ENCODE results near the gene PRKG1. TPM values are rescaled to one million over a fixed set of nuclear protein-coding genes. Genes with fewer than 3 reads are reported as not detected.
"Not testable (repeated sequence)": the region's sequence is repeated elsewhere in the genome, so short reads cannot be mapped to it uniquely, and the experiment has no call there.

Gene PRKG1
- total and polyA plus RNA-seq, 2 donors (not counting 1 experiment from before 2014, with no cell fraction given): 45.8 to 71.8 TPM

GRCh38 chr10:51273574-51273973 lies 199.3 kb downstream of the PRKG1 start:
- DNase-seq (ENCODE audit: low read depth in 2 of 2): no peak
- no peaks in the 10 kb centered on the region for H3K27me3 ChIP-seq (ENCODE audit: control insufficient read depth, insufficient read depth, low read length)
- no peaks in the 10 kb centered on the region for H3K79me2 ChIP-seq (ENCODE audit: control insufficient read depth, insufficient read depth, low read length)
- no peaks in the 10 kb centered on the region for H3K4me1 ChIP-seq (ENCODE audit: control insufficient read depth, extremely low read depth, insufficient read depth, low read length)
- no peak for TF ChIP-seq EZH2 (IDR thresholded peaks at IDR 0.05; ENCODE audit: low read length, missing control alignments)
- no peak for TF ChIP-seq CTCF (conservative IDR thresholded peaks at IDR 0.05 in 1 of 2, IDR thresholded peaks at IDR 0.05 in 1 of 2; ENCODE audit: low read depth in 1 of 2, low read length in 2 of 2)
- H3K36me3 ChIP-seq (ENCODE audit: control insufficient read depth, insufficient read depth, low read length): no peaks in the 10 kb centered on the region
- no peak overlapping the region for H2AFZ ChIP-seq (ENCODE audit: low read length)
- no peak overlapping the region for H3K27ac ChIP-seq (ENCODE audit: insufficient read depth, low read length)
- H3K9me3 ChIP-seq (ENCODE audit: control insufficient read depth, insufficient read depth, low read depth, low read length): no peaks in the 10 kb centered on the region
- no peak overlapping the region for H3K4me2 ChIP-seq (ENCODE audit: extremely low read depth, insufficient read depth, low read length)
- H3K4me3 ChIP-seq (replicated peaks in 1 of 4; ENCODE audit: control extremely low read depth in 1 of 4, insufficient read depth in 1 of 4, low read depth in 3 of 4, low read length in 4 of 4): no peak overlapping the region
- H4K20me1 ChIP-seq (ENCODE audit: control insufficient read depth, extremely low read depth, insufficient read depth, low read length): no peaks in the 10 kb centered on the region
- H3K9ac ChIP-seq (ENCODE audit: insufficient read depth, low read length): no peak overlapping the region

GRCh38 chr10:51276097-51276496 lies 201.8 kb downstream of the PRKG1 start:
- not testable (repeated sequence) for H3K4me2 ChIP-seq (ENCODE audit: extremely low read depth, insufficient read depth, low read length); DNase-seq (ENCODE audit: low read depth in 2 of 2); H3K4me3 ChIP-seq (replicated peaks in 1 of 4; ENCODE audit: control extremely low read depth in 1 of 4, insufficient read depth in 1 of 4, low read depth in 3 of 4, low read length in 4 of 4); H3K9me3 ChIP-seq (ENCODE audit: control insufficient read depth, insufficient read depth, low read depth, low read length); H3K4me1 ChIP-seq (ENCODE audit: control insufficient read depth, extremely low read depth, insufficient read depth, low read length); H3K27ac ChIP-seq (ENCODE audit: insufficient read depth, low read length); H3K27me3 ChIP-seq (ENCODE audit: control insufficient read depth, insufficient read depth, low read length); H2AFZ ChIP-seq (ENCODE audit: low read length); H3K36me3 ChIP-seq (ENCODE audit: control insufficient read depth, insufficient read depth, low read length); H3K9ac ChIP-seq (ENCODE audit: insufficient read depth, low read length); H4K20me1 ChIP-seq (ENCODE audit: control insufficient read depth, extremely low read depth, insufficient read depth, low read length); H3K79me2 ChIP-seq (ENCODE audit: control insufficient read depth, insufficient read depth, low read length)

- not testable (repeated sequence) for H3K9me3 ChIP-seq (ENCODE audit: control insufficient read depth, insufficient read depth, low read depth, low read length); H3K4me2 ChIP-seq (ENCODE audit: extremely low read depth, insufficient read depth, low read length); H3K4me1 ChIP-seq (ENCODE audit: control insufficient read depth, extremely low read depth, insufficient read depth, low read length); H3K4me3 ChIP-seq (replicated peaks in 1 of 4; ENCODE audit: control extremely low read depth in 1 of 4, insufficient read depth in 1 of 4, low read depth in 3 of 4, low read length in 4 of 4); H3K27me3 ChIP-seq (ENCODE audit: control insufficient read depth, insufficient read depth, low read length); H3K27ac ChIP-seq (ENCODE audit: insufficient read depth, low read length); H3K9ac ChIP-seq (ENCODE audit: insufficient read depth, low read length); DNase-seq (ENCODE audit: low read depth in 2 of 2); H2AFZ ChIP-seq (ENCODE audit: low read length); H3K36me3 ChIP-seq (ENCODE audit: control insufficient read depth, insufficient read depth, low read length); H3K79me2 ChIP-seq (ENCODE audit: control insufficient read depth, insufficient read depth, low read length); H4K20me1 ChIP-seq (ENCODE audit: control insufficient read depth, extremely low read depth, insufficient read depth, low read length)
Observed at GRCh38 chr10:51281387-51281786, 207.1 kb downstream of the PRKG1 start.

GRCh38 chr10:51285601-51286000 lies 211.3 kb downstream of the PRKG1 start:
- H3K4me2 ChIP-seq (ENCODE audit: extremely low read depth, insufficient read depth, low read length): no peak overlapping the region
- no peaks in the 10 kb centered on the region for H3K4me1 ChIP-seq (ENCODE audit: control insufficient read depth, extremely low read depth, insufficient read depth, low read length)
- no peaks in the 10 kb centered on the region for H4K20me1 ChIP-seq (ENCODE audit: control insufficient read depth, extremely low read depth, insufficient read depth, low read length)
- no peaks in the 10 kb centered on the region for H3K79me2 ChIP-seq (ENCODE audit: control insufficient read depth, insufficient read depth, low read length)
- H3K27me3 ChIP-seq (ENCODE audit: control insufficient read depth, insufficient read depth, low read length): no peaks in the 10 kb centered on the region
- DNase-seq (ENCODE audit: low read depth in 2 of 2): no peak
- TF ChIP-seq EZH2 (IDR thresholded peaks at IDR 0.05; ENCODE audit: low read length, missing control alignments): no peak
- no peak overlapping the region for H3K4me3 ChIP-seq (replicated peaks in 1 of 4; ENCODE audit: control extremely low read depth in 1 of 4, insufficient read depth in 1 of 4, low read depth in 3 of 4, low read length in 4 of 4)
- no peaks in the 10 kb centered on the region for H3K36me3 ChIP-seq (ENCODE audit: control insufficient read depth, insufficient read depth, low read length)
- no peaks in the 10 kb centered on the region for H3K9me3 ChIP-seq (ENCODE audit: control insufficient read depth, insufficient read depth, low read depth, low read length)
- H3K9ac ChIP-seq (ENCODE audit: insufficient read depth, low read length): no peak overlapping the region
- H3K27ac ChIP-seq (ENCODE audit: insufficient read depth, low read length): no peak overlapping the region
- H2AFZ ChIP-seq (ENCODE audit: low read length): no peak overlapping the region
